GM12891 (cell line): Measurements from ENCODE around the gene PCBP3.

Source experiments
- POLR2A ChIP-seq: IDR thresholded peaks from 2 replicates; pipeline ENCODE4 v1.6.1; 2011; ENCODE audit warnings: low read depth, low read length, control low read depth
- POLR2AphosphoS5 ChIP-seq: IDR thresholded peaks from 2 replicates; pipeline ENCODE4 v1.6.1; 2011; ENCODE audit warnings: low read depth, low read length, control low read depth
- TAF1 ChIP-seq: IDR thresholded peaks from 2 replicates; pipeline ENCODE4 v1.6.1; 2011; ENCODE audit warnings: low read depth, low read length, control low read depth

- TF ChIP-seq POLR2AphosphoS5 (no peak), POLR2A (no peak), TAF1 (no peak)
These were observed 6.4 kb upstream of the PCBP3 start for GRCh38 chr21:45636951-45637646.
